Activated T-helper 1 cell treated with Interleukin-2 at 50 U/mL for 16 hours (primary cell): ENCODE data around the gene SPATC1L.
"Not testable (repeated sequence)": the region's sequence is repeated elsewhere in the genome, so short reads cannot be mapped to it uniquely, and the experiment has no call there.

ENCODE experiments used
- DNase-seq: peaks from one replicate; pipeline ENCODE4 v3.0.0-alpha.2; 2020; ENCODE audit warnings: low read depth

The SPATC1L gene

DNA sequence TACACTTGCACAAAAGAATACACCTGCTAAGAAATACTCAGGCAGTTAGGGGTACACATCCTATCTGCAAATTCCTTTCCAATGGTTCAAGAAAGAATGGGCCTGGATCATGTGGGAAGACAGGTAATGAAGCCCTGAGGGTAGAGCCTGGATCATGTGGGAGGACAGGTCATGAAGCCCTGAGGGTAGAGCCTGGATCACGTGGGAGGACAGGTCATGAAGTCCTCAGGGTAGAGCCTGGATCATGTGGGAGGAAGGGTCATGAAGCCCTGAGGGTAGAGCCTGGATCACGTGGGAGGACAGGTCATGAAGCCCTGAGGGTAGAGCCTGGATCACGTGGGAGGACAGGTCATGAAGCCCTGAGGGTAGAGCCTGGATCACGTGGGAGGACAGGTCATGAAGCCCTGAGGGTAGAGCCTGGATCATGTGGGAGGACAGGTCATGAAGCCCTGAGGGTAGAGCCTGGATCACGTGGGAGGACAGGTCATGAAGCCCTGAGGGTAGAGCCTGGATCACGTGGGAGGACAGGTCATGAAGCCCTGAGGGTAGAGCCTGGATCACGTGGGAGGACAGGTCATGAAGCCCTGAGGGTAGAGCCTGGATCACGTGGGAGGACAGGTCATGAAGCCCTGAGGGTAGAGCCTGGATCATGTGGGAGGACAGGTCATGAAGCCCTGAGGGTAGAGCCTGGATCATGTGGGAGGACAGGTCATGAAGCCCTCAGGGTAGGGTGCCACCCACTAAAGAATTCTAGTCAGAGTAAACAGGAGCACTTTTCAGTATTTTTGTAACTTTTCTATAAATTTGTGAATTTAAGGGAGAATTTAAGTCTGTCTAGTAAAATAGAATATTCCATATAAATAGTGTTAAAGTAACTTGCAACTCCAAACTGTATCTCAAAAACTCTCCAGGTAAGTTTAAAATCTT lies 16.9 kb upstream of the SPATC1L start:
- DNase-seq: not testable (repeated sequence)

- no peak for DNase-seq
These were observed 15.4 kb upstream of the SPATC1L start for GRCh38 chr21:46199436-46200373.

GRCh38 chr21:46196733-46197132 lies 12.5 kb upstream of the SPATC1L start:
- no peak for DNase-seq

- DNase-seq: no peak
These were observed 11.4 kb upstream of the SPATC1L start for GRCh38 chr21:46195595-46196195.

DNA sequence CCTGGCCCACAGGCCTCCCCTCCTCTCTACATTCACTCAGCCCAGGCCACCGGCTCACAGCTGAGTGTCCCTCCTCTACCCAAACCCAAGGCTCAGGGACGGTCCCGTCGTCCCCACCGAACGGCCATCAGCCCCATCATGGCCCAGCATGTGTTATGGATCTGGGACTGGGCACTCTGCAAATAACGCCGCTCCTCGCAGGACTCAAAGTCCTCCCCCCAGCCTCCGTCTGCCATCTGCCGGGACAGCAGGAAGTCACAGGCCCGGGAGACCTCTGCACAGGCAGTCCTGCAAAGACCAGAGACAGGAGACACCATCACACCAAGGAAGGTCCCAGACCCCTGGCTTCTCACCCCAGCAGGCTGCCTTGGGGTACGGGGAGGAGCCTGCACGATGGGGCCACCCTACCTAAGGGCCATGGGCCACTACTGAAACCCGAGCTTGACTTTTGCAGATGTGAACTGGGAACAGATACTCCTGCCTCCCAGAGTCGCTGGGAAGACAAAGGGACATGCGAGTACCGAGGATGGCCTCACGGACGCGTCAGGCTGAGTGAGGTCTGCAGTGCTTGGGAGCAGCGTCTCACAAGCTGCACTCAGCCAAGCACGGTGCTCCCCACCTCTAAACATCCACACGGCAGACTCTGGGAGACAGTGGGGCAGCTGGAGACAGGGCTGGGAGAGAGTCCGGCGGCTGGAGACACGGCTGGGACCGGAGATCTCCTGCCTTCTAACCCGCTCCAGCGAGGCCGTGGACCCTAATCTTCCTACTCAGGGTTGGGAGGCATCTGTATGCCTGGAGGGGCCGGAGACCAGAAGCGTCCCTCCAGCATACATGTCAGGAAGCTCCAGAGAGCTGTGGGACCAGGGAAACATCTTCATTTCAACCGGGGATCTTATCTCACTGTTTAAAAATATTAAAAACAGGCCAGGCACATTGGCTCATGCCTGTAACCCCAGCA lies 10.4 kb upstream of the SPATC1L start:
- DNase-seq: no peak

GRCh38 chr21:46193829-46194373 lies 9.6 kb upstream of the SPATC1L start:
- no peak for DNase-seq

DNA sequence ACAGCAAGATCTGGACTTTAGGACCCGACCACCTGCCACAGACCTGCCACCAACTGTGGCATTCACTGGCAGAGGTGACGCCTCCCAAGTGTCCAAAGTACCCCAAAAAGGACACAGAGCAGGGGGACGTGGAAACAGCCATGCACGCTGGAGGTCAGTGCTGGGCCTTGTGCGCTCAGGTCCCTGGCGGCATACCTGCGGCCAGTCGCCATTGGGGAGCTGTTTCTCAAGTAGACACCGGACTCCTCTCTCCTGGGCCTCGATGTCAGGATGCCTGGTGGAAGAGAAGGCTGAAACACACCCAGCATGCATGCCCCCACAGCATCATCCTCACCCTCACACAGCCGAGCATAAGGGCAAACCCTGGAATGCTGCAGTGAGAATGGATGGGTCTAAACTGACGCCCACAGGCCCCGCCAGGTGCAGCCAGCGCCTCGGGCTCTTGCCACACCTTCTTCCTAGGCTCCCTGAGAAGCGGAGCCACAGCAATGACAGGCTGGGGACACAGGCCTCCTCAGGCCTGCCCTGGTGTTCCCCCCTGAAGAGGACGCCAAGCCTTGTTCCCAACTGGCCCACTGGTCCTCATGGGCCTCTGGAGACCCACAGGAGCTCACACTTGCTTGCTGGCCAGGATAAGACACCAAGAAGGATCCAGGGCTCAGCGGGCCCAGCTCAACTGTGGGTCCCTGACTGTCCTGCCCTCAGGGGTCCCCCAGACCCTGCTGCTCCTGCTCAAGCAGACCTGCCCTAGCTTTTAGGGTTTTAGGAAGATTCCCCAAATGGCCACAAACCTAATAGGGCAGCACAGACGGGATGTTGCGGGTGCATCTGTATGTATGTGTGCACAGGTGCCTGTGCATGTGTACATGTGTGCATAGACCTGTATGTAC lies 7.7 kb upstream of the SPATC1L start:
- DNase-seq: no peak

DNA sequence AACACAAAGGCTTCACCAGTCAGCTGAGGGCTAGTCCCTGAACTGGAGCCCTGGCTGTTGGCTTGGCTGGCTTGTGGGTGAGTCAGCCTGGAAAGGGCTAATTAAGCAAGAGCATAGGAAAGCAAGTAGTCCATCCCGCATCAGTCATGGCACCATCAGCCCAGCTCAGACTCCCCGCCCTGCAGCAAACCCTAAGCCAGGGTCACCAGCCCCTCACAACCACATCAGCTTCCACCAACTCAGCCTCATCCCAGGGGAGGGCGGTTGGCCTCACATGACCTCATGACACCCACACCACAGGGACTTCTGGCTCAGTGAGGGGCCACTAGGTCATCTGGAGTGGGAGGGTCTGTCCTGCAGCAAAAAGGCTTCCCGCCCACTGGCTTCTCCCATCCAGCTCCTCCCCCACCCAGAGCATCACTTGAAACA lies 7.0 kb upstream of the SPATC1L start:
- DNase-seq: no peak

DNA sequence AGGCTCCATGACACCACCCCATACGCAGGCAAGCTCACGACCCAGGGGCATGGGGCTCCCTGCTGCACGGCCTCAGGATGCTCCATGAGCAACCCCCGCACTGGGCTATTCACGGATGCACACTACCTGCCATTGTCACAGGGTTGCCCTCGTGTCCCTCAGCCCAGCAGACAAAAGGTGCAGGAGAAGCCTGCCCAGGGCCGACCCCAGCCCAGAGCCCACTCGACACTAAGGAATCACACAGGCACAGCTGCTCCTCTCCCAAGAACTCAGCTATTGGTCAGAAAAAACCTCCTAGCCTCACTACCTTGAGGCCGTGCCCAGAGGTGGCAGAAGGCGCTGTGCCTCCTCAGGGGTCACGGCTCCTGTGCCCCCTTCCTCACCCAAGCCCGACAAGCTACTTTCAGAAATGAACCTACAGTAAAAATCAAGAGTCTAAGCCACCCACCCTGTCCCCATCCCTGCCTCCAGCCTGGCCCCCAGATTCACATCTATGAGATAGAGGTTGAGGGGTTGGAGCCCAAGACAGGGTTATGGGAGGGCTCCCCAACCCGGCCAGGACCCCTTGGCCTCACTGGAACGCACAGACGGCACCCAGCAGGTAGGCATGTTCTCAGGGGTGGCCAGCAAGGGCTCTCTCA lies 6.4 kb upstream of the SPATC1L start:
- DNase-seq: no peak

GRCh38 chr21:46189959-46190490 lies 5.8 kb upstream of the SPATC1L start:
- no peak for DNase-seq

GRCh38 chr21:46189213-46189958 lies 5.1 kb upstream of the SPATC1L start:
- DNase-seq: no peak

GRCh38 chr21:46188226-46189212 lies 4.3 kb upstream of the SPATC1L start:
- no peak for DNase-seq

- DNase-seq: no peak
These were observed 3.6 kb upstream of the SPATC1L start for GRCh38 chr21:46187814-46188213.

DNA sequence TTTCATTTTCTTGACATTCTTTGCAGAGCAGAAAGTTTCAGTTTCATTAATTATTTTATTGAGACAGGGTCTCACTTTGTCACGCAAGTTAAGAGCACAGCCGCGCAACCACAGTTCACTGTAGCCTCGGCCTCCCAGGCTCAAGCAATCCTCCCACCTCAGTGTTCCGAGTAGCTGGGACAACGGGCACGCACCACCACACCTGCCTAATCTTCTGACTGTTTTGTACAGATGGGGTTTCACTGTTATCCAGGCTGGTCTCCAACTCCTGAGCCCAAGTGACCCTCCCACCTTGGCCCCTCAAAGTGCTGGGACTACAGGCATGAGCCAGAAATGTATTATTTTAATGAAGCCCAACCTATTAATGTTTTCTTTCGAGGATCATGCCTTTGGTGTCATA lies 3.0 kb upstream of the SPATC1L start:
- DNase-seq: no peak

GRCh38 chr21:46185716-46186115 lies 1.5 kb upstream of the SPATC1L start:
- DNase-seq: no peak

DNA sequence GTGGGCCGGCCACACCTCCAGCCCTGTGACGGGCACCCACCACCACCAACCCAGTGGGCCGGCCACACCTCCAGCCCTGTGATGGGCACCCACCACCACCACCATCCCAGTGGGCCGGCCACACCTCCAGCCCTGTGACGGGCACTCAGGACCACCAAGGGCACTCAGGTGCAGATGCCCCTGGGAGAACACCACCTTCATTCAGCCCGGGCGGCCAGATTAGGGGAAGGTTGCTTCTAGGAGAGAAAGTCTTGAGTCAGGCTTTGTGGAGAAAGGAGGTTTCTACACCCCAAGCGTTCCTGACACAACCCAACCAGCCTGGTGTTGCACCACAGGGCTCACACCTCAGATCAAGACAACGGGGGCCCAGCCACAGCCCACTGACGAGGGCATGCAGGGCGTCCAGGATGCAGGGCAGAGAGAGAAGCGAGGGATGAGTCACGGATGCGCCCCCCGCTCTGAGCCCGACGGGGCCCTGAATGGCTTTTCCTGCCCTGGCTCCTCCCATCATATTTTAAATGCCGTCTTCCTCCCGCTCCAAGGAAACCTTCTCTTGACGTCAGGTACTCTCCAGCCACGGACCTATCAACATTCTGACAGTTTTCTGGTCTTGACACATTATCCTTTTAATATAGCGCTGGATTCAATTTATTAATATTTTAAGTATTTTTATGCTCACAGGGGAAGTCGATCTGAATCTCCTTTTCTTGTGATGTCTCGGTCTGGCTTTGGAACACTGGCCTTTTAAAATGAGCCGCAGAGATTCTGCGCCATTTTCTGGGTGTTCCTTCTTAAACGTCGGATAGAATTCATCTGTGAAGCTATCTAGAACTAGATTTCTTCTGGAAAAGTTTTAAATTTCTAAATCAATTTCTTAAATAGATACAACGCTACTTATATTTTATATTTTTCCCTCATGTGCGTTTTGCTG lies 631 bp upstream of the SPATC1L start:
- peak; percentile 35 for DNase-seq
